Keratinocyte (primary cell): ENCODE data around the gene ALDOB. TPM values are rescaled to one million over a fixed set of nuclear protein-coding genes. Genes with fewer than 3 reads are reported as not detected.

Source experiments
- DNase-seq: peaks from one replicate; pipeline ENCODE4 v3.0.0-alpha.2; 2011; ENCODE audit warnings: low read depth, missing footprints, low spot score
- FAIRE-seq: peaks from 2 replicates; lab custom pipeline; 2011; peaks lifted over from hg19 to GRCh38; lab: Jason Lieb, UNC
- H2AFZ ChIP-seq: 2 replicates; pipeline ENCODE4 v1.6.0; 2012; ENCODE audit warnings: low read length, control low read depth, inconsistent platforms; ENCODE audit not compliant: control insufficient read depth
- H3K27ac ChIP-seq: 2 replicates; pipeline ENCODE4 v1.5.1; 2011; ENCODE audit warnings: low read length; ENCODE audit not compliant: control insufficient read depth, insufficient read depth
- H3K27me3 ChIP-seq: 3 replicates; pipeline ENCODE4 v1.6.0; 2011; ENCODE audit warnings: low read length; ENCODE audit not compliant: control insufficient read depth, insufficient read depth; ENCODE audit errors: extremely low read depth
- H3K36me3 ChIP-seq, 2 experiments: 2 replicates in 1 of 2; 3 replicates in 1 of 2; pipeline ENCODE4 v1.5.1; 2011; ENCODE audit warnings: low read length in 2 of 2, mild to moderate bottlenecking in 1 of 2; ENCODE audit not compliant: control insufficient read depth in 2 of 2, insufficient read depth in 2 of 2; ENCODE audit errors: extremely low read depth in 1 of 2
- H3K4me1 ChIP-seq: 3 replicates; pipeline ENCODE4 v1.5.1; 2011; ENCODE audit warnings: low read length; ENCODE audit not compliant: control insufficient read depth, insufficient read depth; ENCODE audit errors: extremely low read depth
- H3K4me2 ChIP-seq: 3 replicates; pipeline ENCODE4 v1.6.0; 2011; ENCODE audit warnings: low read depth, low read length; ENCODE audit not compliant: control insufficient read depth, insufficient read depth; ENCODE audit errors: extremely low read depth
- H3K4me3 ChIP-seq, 3 experiments: fragments of 200-600 bp in 1 of 3; sonication (generic) in 1 of 3; 2 replicates in 2 of 3; 3 replicates in 1 of 3; pipeline ENCODE4 v1.5.1; 2011 to 2016; ENCODE audit warnings: low read length in 3 of 3, mild to moderate bottlenecking in 3 of 3, control low read depth in 2 of 3, inconsistent platforms in 1 of 3, low read depth in 1 of 3, mixed read lengths in 1 of 3, mixed run types in 1 of 3, moderate library complexity in 1 of 3; ENCODE audit not compliant: control insufficient read depth in 2 of 3, insufficient read depth in 2 of 3; ENCODE audit errors: extremely low read depth in 1 of 3
- H3K79me2 ChIP-seq: 2 replicates; pipeline ENCODE4 v1.6.0; 2012; ENCODE audit warnings: low read length; ENCODE audit not compliant: control insufficient read depth, insufficient read depth
- H3K9ac ChIP-seq: 3 replicates; pipeline ENCODE4 v1.6.0; 2011; ENCODE audit warnings: low read length; ENCODE audit not compliant: control insufficient read depth, insufficient read depth; ENCODE audit errors: extremely low read depth
- H3K9me1 ChIP-seq: 3 replicates; pipeline ENCODE4 v1.6.0; 2011; ENCODE audit warnings: low read length; ENCODE audit not compliant: control insufficient read depth, insufficient read depth; ENCODE audit errors: extremely low read depth
- H3K9me3 ChIP-seq: 2 replicates; pipeline ENCODE4 v1.5.1; 2012; ENCODE audit warnings: low read depth, low read length; ENCODE audit not compliant: control insufficient read depth
- H4K20me1 ChIP-seq: 3 replicates; pipeline ENCODE4 v1.6.0; 2011; ENCODE audit warnings: low read length; ENCODE audit not compliant: control insufficient read depth, insufficient read depth; ENCODE audit errors: extremely low read depth
- EZH2 ChIP-seq: IDR thresholded peaks from one replicate; pipeline ENCODE4 v1.6.1; 2012; ENCODE audit warnings: inconsistent platforms, mild to moderate bottlenecking, low read length, moderate library complexity
- dilution Hi-C: fragments of 300-500 bp; cut with MboI; formaldehyde crosslinking; loops from one replicate; pipeline ENCODE4 v1.7.0; 2020; ENCODE audit warnings: low sequenced_read_pairs; ENCODE audit not compliant: extremely low pct_ligation_motif_present
- polyA plus RNA-seq, 5 experiments: library from polyadenylated mRNA; depleted of rRNA in 3 of 5; stranded (reverse) in 3 of 5; stranded (forward) in 1 of 5; unstranded in 1 of 5; fragments of >200 nt; gene quantifications; 1 replicate in 1 of 5; 2 replicates in 3 of 5; 3 replicates in 1 of 5; pipeline versions ENCODE4 v1.2.1 to v1.2.3, GENCODE V29; 2011 to 2012; ENCODE audit warnings: missing spikeins in 2 of 5, low read depth in 1 of 5, low replicate concordance in 1 of 5
- TF ChIP-seq, protein P1 (sequence below), 3 experiments: IDR thresholded peaks in 1 of 3; conservative IDR thresholded peaks in 1 of 3; optimal IDR thresholded peaks in 1 of 3; 2 replicates in 2 of 3; 3 replicates in 1 of 3; pipeline versions ENCODE3 to v1.5.1; 2011; ENCODE audit warnings: low read length in 3 of 3, mild to moderate bottlenecking in 3 of 3, moderate library complexity in 2 of 3, control low read depth in 1 of 3, inconsistent platforms in 1 of 3; ENCODE audit not compliant: insufficient read depth in 2 of 3; ENCODE audit errors: extremely low read depth in 1 of 3

The ALDOB gene
- polyA plus RNA-seq, 1 donor (not counting 4 experiments of a cell fraction or from before 2014, with no cell fraction given) = not detected

DNA sequence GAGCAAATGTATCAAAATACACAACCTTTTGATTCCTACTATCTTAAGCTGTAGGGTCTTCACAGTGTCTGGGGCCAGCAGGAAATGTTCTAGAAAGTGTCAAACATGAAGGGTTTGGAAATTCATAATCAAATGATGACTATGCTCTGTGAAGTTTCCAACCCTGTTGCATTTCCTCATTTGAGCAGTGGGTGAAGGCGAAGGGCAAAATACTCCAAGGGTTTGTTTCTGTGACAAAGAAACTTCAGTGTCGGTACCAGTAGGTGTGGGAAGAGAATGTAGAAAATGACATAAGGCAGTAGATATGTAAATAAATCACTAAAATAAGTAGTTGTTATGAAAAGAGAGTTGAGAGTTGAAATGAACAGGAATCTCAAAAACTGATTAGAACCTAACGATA, 576 bp downstream of the ALDOB start:
- H4K20me1 ChIP-seq = no peaks in the 10 kb centered on the region
- dilution Hi-C loops = no loop called here
- no peaks in the 10 kb centered on the region for H3K4me1 ChIP-seq
- H3K4me2 ChIP-seq = no peak overlapping the region
- no peaks in the 10 kb centered on the region for H3K36me3 ChIP-seq
- TF ChIP-seq EZH2 = no peak
- TF ChIP-seq, protein P1, sequence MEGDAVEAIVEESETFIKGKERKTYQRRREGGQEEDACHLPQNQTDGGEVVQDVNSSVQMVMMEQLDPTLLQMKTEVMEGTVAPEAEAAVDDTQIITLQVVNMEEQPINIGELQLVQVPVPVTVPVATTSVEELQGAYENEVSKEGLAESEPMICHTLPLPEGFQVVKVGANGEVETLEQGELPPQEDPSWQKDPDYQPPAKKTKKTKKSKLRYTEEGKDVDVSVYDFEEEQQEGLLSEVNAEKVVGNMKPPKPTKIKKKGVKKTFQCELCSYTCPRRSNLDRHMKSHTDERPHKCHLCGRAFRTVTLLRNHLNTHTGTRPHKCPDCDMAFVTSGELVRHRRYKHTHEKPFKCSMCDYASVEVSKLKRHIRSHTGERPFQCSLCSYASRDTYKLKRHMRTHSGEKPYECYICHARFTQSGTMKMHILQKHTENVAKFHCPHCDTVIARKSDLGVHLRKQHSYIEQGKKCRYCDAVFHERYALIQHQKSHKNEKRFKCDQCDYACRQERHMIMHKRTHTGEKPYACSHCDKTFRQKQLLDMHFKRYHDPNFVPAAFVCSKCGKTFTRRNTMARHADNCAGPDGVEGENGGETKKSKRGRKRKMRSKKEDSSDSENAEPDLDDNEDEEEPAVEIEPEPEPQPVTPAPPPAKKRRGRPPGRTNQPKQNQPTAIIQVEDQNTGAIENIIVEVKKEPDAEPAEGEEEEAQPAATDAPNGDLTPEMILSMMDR (optimal IDR thresholded peaks at IDR 0.05 in 1 of 3, IDR thresholded peaks at IDR 0.05 in 1 of 3, conservative IDR thresholded peaks at IDR 0.05 in 1 of 3; ENCODE audit: extremely low read depth in 1 of 3, insufficient read depth in 2 of 3, low read length in 3 of 3) = no peak
- DNase-seq (no peak), FAIRE-seq (no peak)
- H3K9ac ChIP-seq = no peak overlapping the region
- no peak overlapping the region for H2AFZ ChIP-seq
- no peaks in the 10 kb centered on the region for H3K9me1 ChIP-seq
- no peaks in the 10 kb centered on the region for H3K27me3 ChIP-seq
- no peak overlapping the region for H3K4me3 ChIP-seq
- H3K79me2 ChIP-seq = no peaks in the 10 kb centered on the region
- H3K27ac ChIP-seq = no peak overlapping the region
- H3K9me3 ChIP-seq = no peaks in the 10 kb centered on the region

DNA sequence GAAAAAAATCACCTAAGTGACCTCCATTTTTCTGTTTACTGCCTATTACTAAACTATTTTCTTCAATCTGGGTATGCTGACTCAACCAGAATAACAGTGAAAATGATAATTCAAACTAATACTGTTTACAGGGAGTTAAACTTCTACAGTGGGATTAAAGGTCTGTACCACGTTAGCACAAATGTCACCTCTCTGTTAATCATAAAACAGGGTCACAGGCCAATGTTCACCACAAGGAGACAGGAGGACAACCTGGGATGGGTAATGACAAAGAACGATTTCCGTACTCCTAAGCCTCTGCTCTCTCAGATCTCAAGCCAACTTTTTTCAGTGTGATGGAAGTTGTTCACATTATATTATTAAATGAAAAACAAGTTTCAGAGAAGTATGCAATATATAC, 2.3 kb downstream of the ALDOB start:
- H3K9me1 ChIP-seq = no peaks in the 10 kb centered on the region
- H3K27me3 ChIP-seq = no peaks in the 10 kb centered on the region
- no peak overlapping the region for H2AFZ ChIP-seq
- H3K9me3 ChIP-seq = no peaks in the 10 kb centered on the region
- DNase-seq (no peak), FAIRE-seq (no peak)
- no peaks in the 10 kb centered on the region for H3K79me2 ChIP-seq
- no peaks in the 10 kb centered on the region for H3K36me3 ChIP-seq
- TF ChIP-seq EZH2 = no peak
- no peaks in the 10 kb centered on the region for H3K4me1 ChIP-seq
- no peak overlapping the region for H3K9ac ChIP-seq
- no peak overlapping the region for H3K27ac ChIP-seq
- H4K20me1 ChIP-seq = no peaks in the 10 kb centered on the region
- dilution Hi-C loops = no loop called here
- no peak overlapping the region for H3K4me2 ChIP-seq
- no peak overlapping the region for H3K4me3 ChIP-seq

DNA sequence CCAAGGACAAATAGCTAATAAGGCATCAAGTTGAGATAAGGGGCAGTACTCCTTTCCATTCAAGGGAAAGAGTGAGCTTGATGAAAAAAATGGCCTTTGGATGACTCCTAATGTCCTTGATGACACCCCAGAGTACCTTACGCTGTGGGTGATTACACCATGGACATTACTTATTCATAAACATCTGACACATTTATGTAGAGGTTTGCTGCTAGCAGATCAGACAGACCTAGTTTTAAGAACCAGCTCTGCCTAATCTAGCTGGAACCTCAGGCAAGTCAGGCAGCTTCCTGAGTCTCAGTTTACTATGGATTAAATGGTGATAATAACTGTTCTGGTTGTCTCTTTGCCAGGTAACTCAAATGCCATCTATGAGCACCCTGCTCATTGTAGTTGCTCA, 2.8 kb downstream of the ALDOB start:
- no peak overlapping the region for H3K27ac ChIP-seq
- H3K36me3 ChIP-seq = no peaks in the 10 kb centered on the region
- H4K20me1 ChIP-seq = no peaks in the 10 kb centered on the region
- dilution Hi-C loops = no loop called here
- no peaks in the 10 kb centered on the region for H3K79me2 ChIP-seq
- no peak overlapping the region for H2AFZ ChIP-seq
- H3K9ac ChIP-seq = no peak overlapping the region
- no peaks in the 10 kb centered on the region for H3K27me3 ChIP-seq
- no peak for TF ChIP-seq EZH2
- TF ChIP-seq, protein P1 (optimal IDR thresholded peaks at IDR 0.05 in 1 of 3, IDR thresholded peaks at IDR 0.05 in 1 of 3, conservative IDR thresholded peaks at IDR 0.05 in 1 of 3; ENCODE audit: extremely low read depth in 1 of 3, insufficient read depth in 2 of 3, low read length in 3 of 3) = no peak
- no peaks in the 10 kb centered on the region for H3K9me1 ChIP-seq
- FAIRE-seq (no peak), DNase-seq (no peak)
- no peak overlapping the region for H3K4me3 ChIP-seq
- H3K4me2 ChIP-seq = no peak overlapping the region
- no peaks in the 10 kb centered on the region for H3K9me3 ChIP-seq
- H3K4me1 ChIP-seq = no peaks in the 10 kb centered on the region
